ENCODE results near the gene TDRD9.

TDRD9 gene

GRCh38 chr14:104037074-104037473 is 108.8 kb downstream of the TDRD9 start:
- Histone ChIP-seq H3K23ac (ENCODE audit: low read length) (no peak overlapping the region), H4K91ac (ENCODE audit: low read depth, low read length) (no peak overlapping the region)

GRCh38 chr14:104037903-104038302 is 109.6 kb downstream of the TDRD9 start:
- H3K18ac ChIP-seq (ENCODE audit: low read length) = no peak overlapping the region
- no peak overlapping the region for H2AFZ ChIP-seq (ENCODE audit: insufficient read depth, low read length, poor library complexity)
- no peak for DNase-seq
- no peak overlapping the region for H3K9ac ChIP-seq (ENCODE audit: low read length)
- WGBS (ENCODE audit: extremely low coverage, insufficient coverage, insufficient read length) = no CpG with 5 or more reads among the region's 3 CpGs
- no peak overlapping the region for H4K12ac ChIP-seq (ENCODE audit: low read depth, low read length)
- H2AK5ac ChIP-seq (ENCODE audit: low read length) = no peak overlapping the region
- no peaks in the 10 kb centered on the region for H3K4me1 ChIP-seq (ENCODE audit: control insufficient read depth in 1 of 2, insufficient read depth in 2 of 2, low read length in 2 of 2)
- no peak overlapping the region for H4K8ac ChIP-seq (ENCODE audit: low read depth, low read length)
- H2BK5ac ChIP-seq (ENCODE audit: low read depth, low read length, poor library complexity) = no peak overlapping the region
- no peak overlapping the region for H2BK120ac ChIP-seq (ENCODE audit: insufficient read depth, low read length, poor library complexity)
- no peak overlapping the region for H3K4me3 ChIP-seq (ENCODE audit: low read depth, low read length)
- H3K36me3 ChIP-seq (ENCODE audit: control insufficient read depth in 1 of 2, insufficient read depth in 2 of 2, low read length in 2 of 2) = no peaks in the 10 kb centered on the region
- H3K14ac ChIP-seq (ENCODE audit: low read length) = no peak overlapping the region
- H3K27ac ChIP-seq (ENCODE audit: low read depth, low read length) = no peak overlapping the region
- H3K4me2 ChIP-seq (ENCODE audit: low read length) = no peak overlapping the region
- no peaks in the 10 kb centered on the region for H3K79me2 ChIP-seq (ENCODE audit: control insufficient read depth, insufficient read depth, low read length, poor library complexity)
- peaks cover 4% of the 10 kb centered on the region for H3K9me3 ChIP-seq (ENCODE audit: insufficient read depth, low read depth, low read length)
- no peak overlapping the region for H4K91ac ChIP-seq (ENCODE audit: low read depth, low read length)
- no peak overlapping the region for H3K23ac ChIP-seq (ENCODE audit: low read length)
- no peaks in the 10 kb centered on the region for H3K79me1 ChIP-seq (ENCODE audit: low read length)
- no peak overlapping the region for H3K4ac ChIP-seq (ENCODE audit: low read depth, low read length)
- no peak overlapping the region for H2BK12ac ChIP-seq (ENCODE audit: low read length)
- H3K27me3 ChIP-seq (ENCODE audit: insufficient read depth, low read length) = no peaks in the 10 kb centered on the region

More at GRCh38 chr14:104037074-104037473, 108.8 kb downstream of the TDRD9 start:
- H2BK5ac ChIP-seq (ENCODE audit: low read depth, low read length, poor library complexity) = no peak overlapping the region
- H2BK120ac ChIP-seq (ENCODE audit: insufficient read depth, low read length, poor library complexity) = no peak overlapping the region
- H3K4ac ChIP-seq (ENCODE audit: low read depth, low read length) = no peak overlapping the region
- no peak overlapping the region for H3K4me2 ChIP-seq (ENCODE audit: low read length)
- H3K79me1 ChIP-seq (ENCODE audit: low read length) = no peaks in the 10 kb centered on the region
- no peak overlapping the region for H3K4me3 ChIP-seq (ENCODE audit: low read depth, low read length)
- H3K27ac ChIP-seq (ENCODE audit: low read depth, low read length) = no peak overlapping the region
- H4K8ac ChIP-seq (ENCODE audit: low read depth, low read length) = no peak overlapping the region
- no peak overlapping the region for H2BK12ac ChIP-seq (ENCODE audit: low read length)
- no peaks in the 10 kb centered on the region for H3K4me1 ChIP-seq (ENCODE audit: control insufficient read depth in 1 of 2, insufficient read depth in 2 of 2, low read length in 2 of 2)
- no peak overlapping the region for H3K9ac ChIP-seq (ENCODE audit: low read length)
- DNase-seq = no peak
- H4K12ac ChIP-seq (ENCODE audit: low read depth, low read length) = no peak overlapping the region
- no CpG with 5 or more reads among the region's 14 CpGs for WGBS (ENCODE audit: extremely low coverage, insufficient coverage, insufficient read length)
- H2AK5ac ChIP-seq (ENCODE audit: low read length) = no peak overlapping the region
- no peaks in the 10 kb centered on the region for H3K36me3 ChIP-seq (ENCODE audit: control insufficient read depth in 1 of 2, insufficient read depth in 2 of 2, low read length in 2 of 2)
- no peaks in the 10 kb centered on the region for H3K27me3 ChIP-seq (ENCODE audit: insufficient read depth, low read length)
- no peak overlapping the region for H3K18ac ChIP-seq (ENCODE audit: low read length)
- no peak overlapping the region for H3K14ac ChIP-seq (ENCODE audit: low read length)
- no peaks in the 10 kb centered on the region for H3K79me2 ChIP-seq (ENCODE audit: control insufficient read depth, insufficient read depth, low read length, poor library complexity)
- H3K9me3 ChIP-seq (ENCODE audit: insufficient read depth, low read depth, low read length) = peaks cover 4% of the 10 kb centered on the region
- H2AFZ ChIP-seq (ENCODE audit: insufficient read depth, low read length, poor library complexity) = no peak overlapping the region

DNA sequence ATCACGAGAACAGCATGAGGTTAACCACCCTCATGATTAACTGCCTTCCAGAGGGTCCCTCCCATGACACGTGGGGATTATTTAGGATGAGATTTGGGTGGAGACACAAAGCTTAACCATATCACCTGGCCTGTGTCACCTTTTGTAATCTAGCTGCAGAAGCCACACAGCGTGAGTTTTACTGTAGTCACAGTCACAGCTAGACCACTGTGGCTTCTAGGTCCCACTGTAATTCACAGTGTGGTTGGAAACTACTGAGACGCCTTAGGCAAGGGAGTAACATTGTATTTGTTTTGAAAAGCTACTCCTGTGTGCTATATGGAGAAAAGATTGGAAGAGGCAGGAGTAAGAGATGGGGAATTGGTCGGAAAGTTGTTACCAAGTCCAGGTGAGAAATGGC is 111.0 kb downstream of the TDRD9 start:
- Histone ChIP-seq H3K4ac (ENCODE audit: low read depth, low read length) (no peak overlapping the region), H3K23ac (ENCODE audit: low read length) (no peak overlapping the region), H3K9ac (ENCODE audit: low read length) (no peak overlapping the region), H4K91ac (ENCODE audit: low read depth, low read length) (no peak overlapping the region), H2BK120ac (ENCODE audit: insufficient read depth, low read length, poor library complexity) (no peak overlapping the region), H2AFZ (ENCODE audit: insufficient read depth, low read length, poor library complexity) (no peak overlapping the region), H3K18ac (ENCODE audit: low read length) (no peak overlapping the region), H3K27me3 (ENCODE audit: insufficient read depth, low read length) (no peaks in the 10 kb centered on the region), H3K14ac (ENCODE audit: low read length) (no peak overlapping the region), H2BK5ac (ENCODE audit: low read depth, low read length, poor library complexity) (no peak overlapping the region), H2AK5ac (ENCODE audit: low read length) (no peak overlapping the region), H3K36me3 (ENCODE audit: control insufficient read depth in 1 of 2, insufficient read depth in 2 of 2, low read length in 2 of 2) (no peaks in the 10 kb centered on the region), H3K79me1 (ENCODE audit: low read length) (no peaks in the 10 kb centered on the region), H3K4me3 (ENCODE audit: low read depth, low read length) (no peak overlapping the region), H3K9me3 (ENCODE audit: insufficient read depth, low read depth, low read length) (peaks cover 2% of the 10 kb centered on the region), H4K12ac (ENCODE audit: low read depth, low read length) (no peak overlapping the region), H3K27ac (ENCODE audit: low read depth, low read length) (no peak overlapping the region), H3K4me2 (ENCODE audit: low read length) (no peak overlapping the region), H3K79me2 (ENCODE audit: control insufficient read depth, insufficient read depth, low read length, poor library complexity) (no peaks in the 10 kb centered on the region), H3K4me1 (ENCODE audit: control insufficient read depth in 1 of 2, insufficient read depth in 2 of 2, low read length in 2 of 2) (no peaks in the 10 kb centered on the region), H2BK12ac (ENCODE audit: low read length) (no peak overlapping the region), H4K8ac (ENCODE audit: low read depth, low read length) (no peak overlapping the region)
- no CpG with 5 or more reads among the region's 5 CpGs for WGBS (ENCODE audit: extremely low coverage, insufficient coverage, insufficient read length)
- no peak for DNase-seq

DNA sequence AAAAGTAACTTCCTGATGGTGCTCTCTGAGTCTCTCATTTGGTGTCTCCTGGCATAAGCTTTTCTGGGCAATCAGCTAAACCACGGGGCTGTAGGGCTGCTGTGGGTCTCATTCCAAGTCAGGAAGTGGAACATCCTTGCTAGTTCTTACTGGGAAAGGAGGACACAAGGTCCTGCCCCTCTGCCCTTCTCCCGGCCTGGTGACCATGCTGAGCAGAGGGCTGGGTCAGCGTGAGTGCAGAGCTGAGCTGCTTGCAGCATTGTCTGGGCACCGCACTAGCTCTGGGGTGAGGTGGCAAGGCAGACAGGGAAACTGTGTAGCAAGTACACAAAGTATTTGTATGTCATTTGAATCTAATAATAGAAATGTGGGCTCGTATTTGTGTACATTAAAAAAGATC is 112.3 kb downstream of the TDRD9 start:
- Histone ChIP-seq H3K79me2 (ENCODE audit: control insufficient read depth, insufficient read depth, low read length, poor library complexity) (no peaks in the 10 kb centered on the region), H3K23ac (ENCODE audit: low read length) (no peak overlapping the region), H4K12ac (ENCODE audit: low read depth, low read length) (no peak overlapping the region), H3K4ac (ENCODE audit: low read depth, low read length) (no peak overlapping the region), H4K8ac (ENCODE audit: low read depth, low read length) (no peak overlapping the region), H3K4me3 (ENCODE audit: low read depth, low read length) (no peak overlapping the region), H3K18ac (ENCODE audit: low read length) (no peak overlapping the region), H2AK5ac (ENCODE audit: low read length) (no peak overlapping the region), H3K79me1 (ENCODE audit: low read length) (no peaks in the 10 kb centered on the region), H3K27ac (ENCODE audit: low read depth, low read length) (no peak overlapping the region), H2BK120ac (ENCODE audit: insufficient read depth, low read length, poor library complexity) (no peak overlapping the region), H4K91ac (ENCODE audit: low read depth, low read length) (no peak overlapping the region), H3K9ac (ENCODE audit: low read length) (no peak overlapping the region), H2AFZ (ENCODE audit: insufficient read depth, low read length, poor library complexity) (no peak overlapping the region), H3K27me3 (ENCODE audit: insufficient read depth, low read length) (no peaks in the 10 kb centered on the region), H3K14ac (ENCODE audit: low read length) (no peak overlapping the region), H2BK12ac (ENCODE audit: low read length) (no peak overlapping the region), H3K4me2 (ENCODE audit: low read length) (no peak overlapping the region), H3K36me3 (ENCODE audit: control insufficient read depth in 1 of 2, insufficient read depth in 2 of 2, low read length in 2 of 2) (no peaks in the 10 kb centered on the region), H3K4me1 (ENCODE audit: control insufficient read depth in 1 of 2, insufficient read depth in 2 of 2, low read length in 2 of 2) (no peaks in the 10 kb centered on the region), H2BK5ac (ENCODE audit: low read depth, low read length, poor library complexity) (no peak overlapping the region), H3K9me3 (ENCODE audit: insufficient read depth, low read depth, low read length) (peaks cover 2% of the 10 kb centered on the region)
- no CpG with 5 or more reads among the region's 5 CpGs for WGBS (ENCODE audit: extremely low coverage, insufficient coverage, insufficient read length)
- DNase-seq = no peak

All from trophoblast cell (in vitro differentiated cells and primary cell).